A549 (cell line): ENCODE results near the gene HSD17B3. TPM values are rescaled to one million over a fixed set of nuclear protein-coding genes. Genes with fewer than 3 reads are reported as not detected.
A peak's percentile ranks its signal among the peaks of the same experiment; 100 is the strongest.
"Not testable (repeated sequence)": the region's sequence is repeated elsewhere in the genome, so short reads cannot be mapped to it uniquely, and the experiment has no call there.

ENCODE experiments used
- ATAC-seq, 2 experiments: fragments of 200-7000 bp in 1 of 2; fragments of >200 bp in 1 of 2; cut with Nextera tagmentation in 1 of 2; cut with Tn5 transposase in 1 of 2; 3 replicates each; pipeline versions ENCODE4 v1.8.0 to v1.9.1; 2018 to 2020; ENCODE audit warnings: mild to moderate bottlenecking in 1 of 2, moderate library complexity in 1 of 2
- CTCF ChIA-PET: fragments of 300-600 bp; sonication (Branson Sonifier 250); formaldehyde crosslinking; extraction: SDS; loops from one replicate; lab custom pipeline; 2021; ENCODE audit warnings: antibody characterized with exemption, inconsistent platforms; lab: Yijun Ruan, JAX
- POLR2A ChIA-PET: fragments of 350-600 bp; formaldehyde crosslinking; extraction: SDS; loops from one replicate; lab custom pipeline; 2021; ENCODE audit warnings: antibody characterized with exemption, inconsistent platforms; lab: Yijun Ruan, JAX
- DNase-seq, 2 experiments: peaks; one replicate each; pipeline versions ENCODE4 v3.0.0 to v3.0.0-alpha.2; 2011 to 2016; ENCODE audit warnings: low read depth in 1 of 2, low spot score in 1 of 2
- FAIRE-seq: peaks from 2 replicates; lab custom pipeline; 2011; peaks lifted over from hg19 to GRCh38; lab: Jason Lieb, UNC
- H3K27ac ChIP-seq, 2 experiments: fragments of >200 bp; sonication (Bioruptor Twin); formaldehyde crosslinking; 3 replicates each; pipeline ENCODE4 v1.5.1; 2016 to 2017
- H3K4me1 ChIP-seq: fragments of >200 bp; sonication (Bioruptor Twin); formaldehyde crosslinking; 3 replicates; pipeline ENCODE4 v1.6.1; 2016
- H3K4me2 ChIP-seq: fragments of >200 bp; sonication (Bioruptor Twin); formaldehyde crosslinking; 3 replicates; pipeline ENCODE4 v1.6.1; 2016
- H3K4me3 ChIP-seq: fragments of >200 bp; sonication (Bioruptor Twin); formaldehyde crosslinking; 3 replicates; pipeline ENCODE4 v1.5.1; 2016
- H3K9me3 ChIP-seq: fragments of >200 bp; sonication (Bioruptor Twin); formaldehyde crosslinking; 3 replicates; pipeline ENCODE4 v1.6.1; 2016
- CBX8 ChIP-seq: fragments of 200-600 bp; sonication (generic); IDR thresholded peaks from 2 replicates; pipeline ENCODE4 v1.6.1; 2016
- EHF ChIP-seq: fragments of 250-450 bp; sonication (Bioruptor Pico); IDR thresholded peaks from 2 replicates; pipeline ENCODE4 v1.5.0; 2020; ENCODE audit warnings: mild to moderate bottlenecking
- FOSB ChIP-seq: fragments of 250-450 bp; sonication (Bioruptor Pico); IDR thresholded peaks from 2 replicates; pipeline ENCODE4 v1.5.0; 2020; ENCODE audit warnings: mild to moderate bottlenecking, moderate library complexity
- FOSL2 ChIP-seq, 2 experiments: fragments of 450-650 bp in 1 of 2; fragments of >200 bp in 1 of 2; sonication (Bioruptor Twin) in 1 of 2; formaldehyde crosslinking; IDR thresholded peaks; 2 replicates each; pipeline versions ENCODE4 v1.5.0 to v1.6.1; 2016 to 2020; ENCODE audit warnings: mild to moderate bottlenecking in 1 of 2, moderate library complexity in 1 of 2
- FOXS1 ChIP-seq: fragments of 250-450 bp; sonication (Bioruptor Pico); IDR thresholded peaks from 2 replicates; pipeline ENCODE4 v1.5.0; 2020; ENCODE audit warnings: mild to moderate bottlenecking, moderate library complexity
- HEYL ChIP-seq: fragments of 250-450 bp; sonication (Bioruptor Pico); IDR thresholded peaks from 2 replicates; pipeline ENCODE4 v1.8.0; 2021; ENCODE audit warnings: mild to moderate bottlenecking, moderate library complexity
- KDM1A ChIP-seq: fragments of 200-600 bp; sonication (generic); IDR thresholded peaks from 2 replicates; pipeline ENCODE4 v1.6.1; 2016; ENCODE audit warnings: low read depth, mild to moderate bottlenecking
- KDM5A ChIP-seq: fragments of 200-600 bp; sonication (generic); IDR thresholded peaks from 2 replicates; pipeline ENCODE4 v1.6.1; 2016; ENCODE audit warnings: antibody characterized with exemption, mild to moderate bottlenecking
- MAZ ChIP-seq: fragments of 150-350 bp; IDR thresholded peaks from 2 replicates; pipeline ENCODE4 v1.6.1; 2014; ENCODE audit warnings: antibody characterized with exemption, low read depth, low read length, borderline replicate concordance
- MYC ChIP-seq: IDR thresholded peaks from 2 replicates; pipeline ENCODE4 v1.6.1; 2012; ENCODE audit warnings: mild to moderate bottlenecking, inconsistent platforms, low read length, improper control_type of control experiment, borderline replicate concordance
- PHF8 ChIP-seq: fragments of 200-600 bp; sonication (generic); IDR thresholded peaks from 2 replicates; pipeline ENCODE4 v1.6.1; 2016; ENCODE audit warnings: low read depth, mild to moderate bottlenecking, antibody characterized with exemption, moderate library complexity, borderline replicate concordance
- RAD21 ChIP-seq, 2 experiments: fragments of >200 bp in 1 of 2; sonication (Bioruptor Twin) in 1 of 2; formaldehyde crosslinking in 1 of 2; IDR thresholded peaks in 1 of 2; conservative IDR thresholded peaks in 1 of 2; 2 replicates in 1 of 2; 3 replicates in 1 of 2; pipeline ENCODE4 v1.6.1; 2012 to 2018; ENCODE audit warnings: inconsistent platforms in 1 of 2
- RARB ChIP-seq: fragments of 250-450 bp; sonication (Bioruptor Pico); IDR thresholded peaks from 2 replicates; pipeline ENCODE4 v1.8.0; 2021; ENCODE audit warnings: mild to moderate bottlenecking, moderate library complexity
- RFX5 ChIP-seq: fragments of 450-650 bp; IDR thresholded peaks from 2 replicates; pipeline ENCODE4 v1.7.1; 2014; ENCODE audit warnings: antibody characterized with exemption, mild to moderate bottlenecking, moderate library complexity
- SMC3 ChIP-seq: fragments of >200 bp; sonication (Bioruptor Twin); formaldehyde crosslinking; IDR thresholded peaks from 3 replicates; pipeline ENCODE4 v1.6.1; 2018; ENCODE audit warnings: inconsistent platforms
- SREBF2 ChIP-seq: fragments of 450-650 bp; IDR thresholded peaks from 2 replicates; pipeline ENCODE4 v1.6.1; 2014; ENCODE audit warnings: mild to moderate bottlenecking, moderate library complexity
- TFCP2L1 ChIP-seq: fragments of 250-450 bp; sonication (Bioruptor Pico); IDR thresholded peaks from 2 replicates; pipeline ENCODE4 v1.5.0; 2021; ENCODE audit warnings: mild to moderate bottlenecking
- ZC3H11A ChIP-seq: fragments of 450-650 bp; IDR thresholded peaks from 2 replicates; pipeline ENCODE4 v1.6.1; 2014; ENCODE audit warnings: antibody characterized with exemption, mild to moderate bottlenecking
- WGBS: methylation state at CpG from one replicate; pipeline ENCODE4 v1.1.6; 2017; ENCODE audit errors: missing lambda C conversion rate; 5-methylcytosine and 5-hydroxymethylcytosine counted together
- polyA plus RNA-seq, 4 experiments: library from polyadenylated mRNA; depleted of rRNA in 3 of 4; stranded (reverse); fragments of >200 nt; fragmentation: RNase III in 1 of 4; extraction: RNeasy Plus Mini Kit Qiagen cat#74134 plus additional on column Dnase treatment in 1 of 4; gene quantifications; 2 replicates in 3 of 4; 3 replicates in 1 of 4; pipeline ENCODE4 v1.2.3, GENCODE V29; 2011 to 2017
- TF ChIP-seq, protein P1 (sequence below): fragments of >200 bp; sonication (Bioruptor Twin); formaldehyde crosslinking; IDR thresholded peaks from 2 replicates; pipeline ENCODE4 v1.6.1; 2016
- TF ChIP-seq, protein P2 (sequence below): fragments of >200 bp; sonication (Bioruptor Twin); formaldehyde crosslinking; IDR thresholded peaks from 3 replicates; pipeline ENCODE4 v1.5.1; 2016

The HSD17B3 gene
- polyA plus RNA-seq, 2 of the 4 experiments (the other 2 are of a cell fraction): 0.22 to 0.25 TPM

DNA sequence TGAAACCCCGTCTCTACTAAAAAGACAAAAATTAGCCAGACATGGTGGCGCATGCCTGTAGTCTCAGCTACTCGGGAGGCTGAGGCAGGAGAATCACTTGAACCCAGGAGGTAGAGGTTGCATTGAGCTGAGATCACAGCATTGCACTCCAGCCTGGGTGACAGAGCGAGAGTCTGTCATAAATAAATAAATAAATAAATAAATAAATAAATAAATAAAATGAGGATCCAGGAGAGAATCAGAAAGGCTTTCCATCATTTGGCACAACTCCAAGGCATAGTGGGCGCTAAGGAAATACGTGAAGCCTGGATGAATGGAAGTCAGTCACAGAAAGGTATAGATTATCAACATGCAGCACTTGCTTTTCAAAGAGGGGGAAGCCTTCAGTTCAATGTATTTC, 65.6 kb downstream of the HSD17B3 start:
- POLR2A ChIA-PET, H3K9me3 ChIP-seq, H3K4me1 ChIP-seq, H3K27ac ChIP-seq, H3K4me2 ChIP-seq, FAIRE-seq, DNase-seq, ATAC-seq, H3K4me3 ChIP-seq: not testable (repeated sequence)
- TF ChIP-seq ZC3H11A: peak; percentile 83
- CTCF ChIA-PET: interaction anchor here (1.0 to 1.2 kb wide), 2 partner anchors 19 to 81 kb away, joined by 4 to 6 read pairs; no protein-coding TSS in a partner anchor
- 68% methylated on average over 6 of the region's 6 CpGs for WGBS

DNA sequence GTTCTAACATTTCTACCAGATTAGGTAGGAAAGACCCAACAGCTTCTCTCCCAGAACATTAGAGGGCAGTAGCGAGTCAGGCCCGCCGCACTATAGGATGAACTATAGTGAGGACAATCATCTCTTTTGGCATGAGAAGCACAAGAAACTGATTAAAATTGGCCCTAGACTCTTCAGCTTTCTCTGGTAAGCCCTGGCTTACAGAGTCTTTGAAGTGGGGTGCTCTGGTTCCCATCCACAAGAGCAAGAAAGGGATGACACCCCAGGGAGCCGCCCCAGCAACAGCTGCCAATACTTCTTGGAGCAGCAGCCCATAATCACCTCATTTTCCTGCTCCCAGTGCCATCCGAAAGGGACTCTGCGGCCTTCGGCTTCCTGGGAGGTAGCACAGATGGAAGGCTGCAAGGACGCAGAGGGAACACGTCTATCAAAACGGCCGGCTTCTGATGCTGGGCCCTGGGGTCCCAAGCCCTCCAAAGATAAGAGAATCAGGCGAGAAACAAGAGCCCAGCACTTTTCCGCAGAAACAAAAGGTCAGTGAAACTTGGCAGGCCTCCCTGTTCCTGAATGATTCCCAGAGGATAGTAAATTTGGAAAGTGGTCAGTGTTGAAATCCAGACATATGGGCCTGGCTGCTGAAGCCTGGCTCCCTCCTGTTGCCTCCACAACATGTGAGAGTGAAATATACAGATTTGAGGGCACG, 69.3 kb downstream of the HSD17B3 start:
- no peak overlapping the region for H3K4me2 ChIP-seq
- H3K9me3 ChIP-seq: peaks cover 12% of the 10 kb centered on the region; the same call in 2 of the 3 replicates
- FAIRE-seq (no peak), ATAC-seq (peak; percentile 84 to 94), DNase-seq (peak; percentile 57 to 69)
- WGBS: 64% methylated on average over 14 of the region's 14 CpGs
- no peak overlapping the region for H3K27ac ChIP-seq
- TF ChIP-seq FOSB (CRISPR knock-in tag): no peak
- TF ChIP-seq SMC3: peak; percentile 64
- TF ChIP-seq CBX8: no peak
- TF ChIP-seq, protein P1, sequence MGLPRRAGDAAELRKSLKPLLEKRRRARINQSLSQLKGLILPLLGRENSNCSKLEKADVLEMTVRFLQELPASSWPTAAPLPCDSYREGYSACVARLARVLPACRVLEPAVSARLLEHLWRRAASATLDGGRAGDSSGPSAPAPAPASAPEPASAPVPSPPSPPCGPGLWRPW: no peak
- TF ChIP-seq FOSL2 (IDR thresholded peaks at IDR 0.05): no peak
- no peak for TF ChIP-seq FOSL2 (CRISPR knock-in tag; IDR thresholded peaks at IDR 0.05)
- no peak for TF ChIP-seq FOXS1 (CRISPR knock-in tag)
- TF ChIP-seq RAD21 (conservative IDR thresholded peaks at IDR 0.05 in 1 of 2, IDR thresholded peaks at IDR 0.05 in 1 of 2): peak; percentile 59 to 77
- TF ChIP-seq KDM5A: no peak
- TF ChIP-seq EHF (CRISPR knock-in tag): no peak
- no peak for TF ChIP-seq KDM1A
- no peak for TF ChIP-seq TFCP2L1
- TF ChIP-seq RARB (CRISPR knock-in tag): no peak
- no peak for TF ChIP-seq PHF8
- TF ChIP-seq, protein P2, sequence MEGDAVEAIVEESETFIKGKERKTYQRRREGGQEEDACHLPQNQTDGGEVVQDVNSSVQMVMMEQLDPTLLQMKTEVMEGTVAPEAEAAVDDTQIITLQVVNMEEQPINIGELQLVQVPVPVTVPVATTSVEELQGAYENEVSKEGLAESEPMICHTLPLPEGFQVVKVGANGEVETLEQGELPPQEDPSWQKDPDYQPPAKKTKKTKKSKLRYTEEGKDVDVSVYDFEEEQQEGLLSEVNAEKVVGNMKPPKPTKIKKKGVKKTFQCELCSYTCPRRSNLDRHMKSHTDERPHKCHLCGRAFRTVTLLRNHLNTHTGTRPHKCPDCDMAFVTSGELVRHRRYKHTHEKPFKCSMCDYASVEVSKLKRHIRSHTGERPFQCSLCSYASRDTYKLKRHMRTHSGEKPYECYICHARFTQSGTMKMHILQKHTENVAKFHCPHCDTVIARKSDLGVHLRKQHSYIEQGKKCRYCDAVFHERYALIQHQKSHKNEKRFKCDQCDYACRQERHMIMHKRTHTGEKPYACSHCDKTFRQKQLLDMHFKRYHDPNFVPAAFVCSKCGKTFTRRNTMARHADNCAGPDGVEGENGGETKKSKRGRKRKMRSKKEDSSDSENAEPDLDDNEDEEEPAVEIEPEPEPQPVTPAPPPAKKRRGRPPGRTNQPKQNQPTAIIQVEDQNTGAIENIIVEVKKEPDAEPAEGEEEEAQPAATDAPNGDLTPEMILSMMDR: peak; percentile 72
- no peak for TF ChIP-seq SREBF2
- no peak for TF ChIP-seq HEYL (CRISPR knock-in tag)
- ChIA-PET CTCF (interaction anchor here (0.6 to 5.5 kb wide), 31 partner anchors 10 to 1268 kb away, joined by 3 to 42 read pairs (median 4); partner anchors contain the start of gene SLC35D2), POLR2A (no interaction called here)
- H3K4me3 ChIP-seq: no peak overlapping the region
- H3K4me1 ChIP-seq: no peaks in the 10 kb centered on the region

DNA sequence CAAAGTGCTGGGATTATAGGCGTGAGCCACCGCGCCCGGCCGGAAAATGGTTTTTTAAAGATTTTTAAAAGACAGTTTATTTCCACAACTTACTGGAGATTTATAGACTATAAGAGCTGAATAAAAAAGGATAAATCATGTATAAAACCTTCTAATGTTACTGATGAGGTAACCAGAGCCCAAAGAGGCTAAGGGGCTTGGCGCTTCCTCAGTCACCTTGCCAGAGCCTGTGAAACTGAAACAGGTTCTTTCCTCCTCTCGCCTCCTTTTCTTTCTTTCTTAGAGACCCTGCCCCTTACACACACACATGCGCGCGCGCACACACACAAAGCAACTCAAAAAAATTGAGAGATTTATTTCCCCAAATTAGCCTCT, 69.8 kb downstream of the HSD17B3 start:
- Histone ChIP-seq H3K4me1 (no peaks in the 10 kb centered on the region), H3K27ac (no peak overlapping the region), H3K9me3 (peaks cover 12% of the 10 kb centered on the region; the same call in 2 of the 3 replicates), H3K4me3 (no peak overlapping the region), H3K4me2 (no peak overlapping the region)
- no peak for TF ChIP-seq RAD21 (conservative IDR thresholded peaks at IDR 0.05 in 1 of 2, IDR thresholded peaks at IDR 0.05 in 1 of 2)
- TF ChIP-seq, protein P1: no peak
- TF ChIP-seq RFX5: no peak
- TF ChIP-seq MAZ: no peak
- no peak for TF ChIP-seq MYC
- 48% methylated on average over 11 of the region's 11 CpGs for WGBS
- POLR2A ChIA-PET: no interaction called here
- CTCF ChIA-PET: interaction anchor here (0.6 to 5.5 kb wide), 26 partner anchors 11 to 1268 kb away, joined by 3 to 42 read pairs (median 4); partner anchors contain the start of gene SLC35D2
- DNase-seq: no peak
- FAIRE-seq: no peak
- peak in 1 of 2 experiments; percentile 29; a peak in 2 of 6 replicates for ATAC-seq
